Measurements from ENCODE around the gene SLC35E1.

The SLC35E1 gene

GRCh38 chr19:16532440-16533234 is 39.6 kb downstream of the SLC35E1 start:
- Histone ChIP-seq H2AFZ (ENCODE audit: low read depth, low read length, severe bottlenecking) (no peak overlapping the region), H3K9me2 (replicated peaks; ENCODE audit: insufficient read depth, low read length) (no peaks in the 10 kb centered on the region), H3K9me3 (ENCODE audit: insufficient read depth, low read length) (no peaks in the 10 kb centered on the region), H3K27ac (ENCODE audit: low read depth, low read length) (no peak overlapping the region), H3K4me2 (ENCODE audit: low read depth, low read length, poor library complexity, severe bottlenecking) (no peak overlapping the region), H3K27me3 (ENCODE audit: low read length) (no peaks in the 10 kb centered on the region), H3K4me3 (ENCODE audit: insufficient read depth, low read length, poor library complexity, severe bottlenecking) (no peak overlapping the region), H3K79me2 (ENCODE audit: insufficient read depth, low read length) (peaks cover 25% of the 10 kb centered on the region), H3K36me3 (ENCODE audit: low read length) (no peaks in the 10 kb centered on the region), H4K20me1 (ENCODE audit: low read depth, low read length) (peaks cover 3% of the 10 kb centered on the region; the same call in 1 of the 2 replicates), H3K9ac (ENCODE audit: low read length) (no peak overlapping the region), H3F3A (ENCODE audit: insufficient read depth) (no peaks in the 10 kb centered on the region)
- TF ChIP-seq EZH2phosphoT487 (conservative IDR thresholded peaks at IDR 0.05; ENCODE audit: low read length) = no peak
- TF ChIP-seq, protein P1, sequence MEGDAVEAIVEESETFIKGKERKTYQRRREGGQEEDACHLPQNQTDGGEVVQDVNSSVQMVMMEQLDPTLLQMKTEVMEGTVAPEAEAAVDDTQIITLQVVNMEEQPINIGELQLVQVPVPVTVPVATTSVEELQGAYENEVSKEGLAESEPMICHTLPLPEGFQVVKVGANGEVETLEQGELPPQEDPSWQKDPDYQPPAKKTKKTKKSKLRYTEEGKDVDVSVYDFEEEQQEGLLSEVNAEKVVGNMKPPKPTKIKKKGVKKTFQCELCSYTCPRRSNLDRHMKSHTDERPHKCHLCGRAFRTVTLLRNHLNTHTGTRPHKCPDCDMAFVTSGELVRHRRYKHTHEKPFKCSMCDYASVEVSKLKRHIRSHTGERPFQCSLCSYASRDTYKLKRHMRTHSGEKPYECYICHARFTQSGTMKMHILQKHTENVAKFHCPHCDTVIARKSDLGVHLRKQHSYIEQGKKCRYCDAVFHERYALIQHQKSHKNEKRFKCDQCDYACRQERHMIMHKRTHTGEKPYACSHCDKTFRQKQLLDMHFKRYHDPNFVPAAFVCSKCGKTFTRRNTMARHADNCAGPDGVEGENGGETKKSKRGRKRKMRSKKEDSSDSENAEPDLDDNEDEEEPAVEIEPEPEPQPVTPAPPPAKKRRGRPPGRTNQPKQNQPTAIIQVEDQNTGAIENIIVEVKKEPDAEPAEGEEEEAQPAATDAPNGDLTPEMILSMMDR (IDR thresholded peaks at IDR 0.05; ENCODE audit: insufficient read depth, low read length, poor library complexity, severe bottlenecking) = no peak

DNA sequence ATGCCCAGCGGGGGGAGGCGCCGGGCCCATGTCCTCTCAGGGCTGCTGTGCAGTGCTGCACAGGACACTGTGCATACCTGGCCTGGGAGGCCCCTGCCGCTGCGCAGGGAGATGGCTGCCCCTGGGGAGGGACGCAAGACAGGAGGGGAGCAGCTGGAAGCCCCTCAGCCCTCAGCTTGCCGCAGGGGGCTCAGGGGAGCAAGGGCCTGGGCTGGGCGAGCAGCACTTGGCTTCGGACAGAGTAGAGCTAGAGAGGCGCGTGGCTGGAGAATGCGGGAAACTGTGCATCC is 40.9 kb downstream of the SLC35E1 start:
- Histone ChIP-seq H3K9me2 (replicated peaks; ENCODE audit: insufficient read depth, low read length) (no peaks in the 10 kb centered on the region), H3K36me3 (ENCODE audit: low read length) (no peaks in the 10 kb centered on the region)

GRCh38 chr19:16530540-16531379 is 41.5 kb downstream of the SLC35E1 start:
- Histone ChIP-seq H3K79me2 (ENCODE audit: insufficient read depth, low read length) (peaks cover 9% of the 10 kb centered on the region; the same call in 1 of the 2 replicates), H3K9ac (ENCODE audit: low read length) (no peak overlapping the region), H3K4me2 (ENCODE audit: low read depth, low read length, poor library complexity, severe bottlenecking) (no peak overlapping the region), H3K9me3 (ENCODE audit: insufficient read depth, low read length) (no peaks in the 10 kb centered on the region), H2AFZ (ENCODE audit: low read depth, low read length, severe bottlenecking) (no peak overlapping the region), H3K27ac (ENCODE audit: low read depth, low read length) (no peak overlapping the region), H4K20me1 (ENCODE audit: low read depth, low read length) (no peaks in the 10 kb centered on the region; the same call in 1 of the 2 replicates), H3K4me3 (ENCODE audit: insufficient read depth, low read length, poor library complexity, severe bottlenecking) (no peak overlapping the region), H3K9me2 (replicated peaks; ENCODE audit: insufficient read depth, low read length) (no peaks in the 10 kb centered on the region), H3K27me3 (ENCODE audit: low read length) (no peaks in the 10 kb centered on the region), H3K36me3 (ENCODE audit: low read length) (no peaks in the 10 kb centered on the region), H3F3A (ENCODE audit: insufficient read depth) (no peaks in the 10 kb centered on the region)
- no peak for TF ChIP-seq EZH2phosphoT487 (conservative IDR thresholded peaks at IDR 0.05; ENCODE audit: low read length)
- TF ChIP-seq, protein P1 (IDR thresholded peaks at IDR 0.05; ENCODE audit: insufficient read depth, low read length, poor library complexity, severe bottlenecking) = no peak

More for the DNA sequence above, 40.9 kb downstream of the SLC35E1 start:
- Histone ChIP-seq H3K4me3 (ENCODE audit: insufficient read depth, low read length, poor library complexity, severe bottlenecking) (no peak overlapping the region), H3K4me2 (ENCODE audit: low read depth, low read length, poor library complexity, severe bottlenecking) (no peak overlapping the region), H3K9me3 (ENCODE audit: insufficient read depth, low read length) (no peaks in the 10 kb centered on the region), H3K9ac (ENCODE audit: low read length) (no peak overlapping the region), H3K27me3 (ENCODE audit: low read length) (no peaks in the 10 kb centered on the region), H3K27ac (ENCODE audit: low read depth, low read length) (no peak overlapping the region), H3F3A (ENCODE audit: insufficient read depth) (no peaks in the 10 kb centered on the region), H4K20me1 (ENCODE audit: low read depth, low read length) (no peaks in the 10 kb centered on the region; the same call in 1 of the 2 replicates), H3K79me2 (ENCODE audit: insufficient read depth, low read length) (peaks cover 15% of the 10 kb centered on the region), H2AFZ (ENCODE audit: low read depth, low read length, severe bottlenecking) (no peak overlapping the region)
- TF ChIP-seq, protein P1 (IDR thresholded peaks at IDR 0.05; ENCODE audit: insufficient read depth, low read length, poor library complexity, severe bottlenecking) = no peak
- no peak for TF ChIP-seq EZH2phosphoT487 (conservative IDR thresholded peaks at IDR 0.05; ENCODE audit: low read length)

Measured in SU-DHL-6 (cell line).